ENCODE measurements around the gene GPR42.

DNA sequence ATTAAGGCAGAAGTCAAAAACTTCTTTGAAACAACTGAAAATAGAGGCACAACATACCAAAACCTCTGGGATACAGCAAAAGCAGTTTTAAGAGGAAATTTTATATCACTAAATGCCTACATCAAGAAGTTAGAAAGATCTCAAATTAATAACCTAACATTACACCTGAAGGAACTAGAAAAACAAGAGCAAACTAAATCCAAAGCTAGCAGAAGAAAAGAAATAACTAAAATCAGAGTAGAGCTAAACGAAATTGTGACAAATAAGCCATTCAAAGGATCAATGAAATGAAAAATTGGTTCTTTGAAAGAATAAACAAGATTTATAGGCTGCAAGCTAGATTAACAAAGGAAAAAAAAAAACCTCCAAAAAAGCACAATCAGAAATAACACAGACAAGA lies 2.5 kb upstream of the GPR42 start:
- TF ChIP-seq, protein P1, sequence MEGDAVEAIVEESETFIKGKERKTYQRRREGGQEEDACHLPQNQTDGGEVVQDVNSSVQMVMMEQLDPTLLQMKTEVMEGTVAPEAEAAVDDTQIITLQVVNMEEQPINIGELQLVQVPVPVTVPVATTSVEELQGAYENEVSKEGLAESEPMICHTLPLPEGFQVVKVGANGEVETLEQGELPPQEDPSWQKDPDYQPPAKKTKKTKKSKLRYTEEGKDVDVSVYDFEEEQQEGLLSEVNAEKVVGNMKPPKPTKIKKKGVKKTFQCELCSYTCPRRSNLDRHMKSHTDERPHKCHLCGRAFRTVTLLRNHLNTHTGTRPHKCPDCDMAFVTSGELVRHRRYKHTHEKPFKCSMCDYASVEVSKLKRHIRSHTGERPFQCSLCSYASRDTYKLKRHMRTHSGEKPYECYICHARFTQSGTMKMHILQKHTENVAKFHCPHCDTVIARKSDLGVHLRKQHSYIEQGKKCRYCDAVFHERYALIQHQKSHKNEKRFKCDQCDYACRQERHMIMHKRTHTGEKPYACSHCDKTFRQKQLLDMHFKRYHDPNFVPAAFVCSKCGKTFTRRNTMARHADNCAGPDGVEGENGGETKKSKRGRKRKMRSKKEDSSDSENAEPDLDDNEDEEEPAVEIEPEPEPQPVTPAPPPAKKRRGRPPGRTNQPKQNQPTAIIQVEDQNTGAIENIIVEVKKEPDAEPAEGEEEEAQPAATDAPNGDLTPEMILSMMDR (conservative IDR thresholded peaks at IDR 0.05; ENCODE audit: low read depth, low read length): no peak
- TF ChIP-seq EZH2 (IDR thresholded peaks at IDR 0.05; ENCODE audit: borderline replicate concordance, low read depth, low read length, poor library complexity, severe bottlenecking): no peak
